ENCODE measurements around the gene TMEM178B.

The TMEM178B gene

GRCh38 chr7:141478845-141479244 is 405.0 kb downstream of the TMEM178B start:
- no peak for DNase-seq (ENCODE audit: low read depth)
- TF ChIP-seq, protein P1, sequence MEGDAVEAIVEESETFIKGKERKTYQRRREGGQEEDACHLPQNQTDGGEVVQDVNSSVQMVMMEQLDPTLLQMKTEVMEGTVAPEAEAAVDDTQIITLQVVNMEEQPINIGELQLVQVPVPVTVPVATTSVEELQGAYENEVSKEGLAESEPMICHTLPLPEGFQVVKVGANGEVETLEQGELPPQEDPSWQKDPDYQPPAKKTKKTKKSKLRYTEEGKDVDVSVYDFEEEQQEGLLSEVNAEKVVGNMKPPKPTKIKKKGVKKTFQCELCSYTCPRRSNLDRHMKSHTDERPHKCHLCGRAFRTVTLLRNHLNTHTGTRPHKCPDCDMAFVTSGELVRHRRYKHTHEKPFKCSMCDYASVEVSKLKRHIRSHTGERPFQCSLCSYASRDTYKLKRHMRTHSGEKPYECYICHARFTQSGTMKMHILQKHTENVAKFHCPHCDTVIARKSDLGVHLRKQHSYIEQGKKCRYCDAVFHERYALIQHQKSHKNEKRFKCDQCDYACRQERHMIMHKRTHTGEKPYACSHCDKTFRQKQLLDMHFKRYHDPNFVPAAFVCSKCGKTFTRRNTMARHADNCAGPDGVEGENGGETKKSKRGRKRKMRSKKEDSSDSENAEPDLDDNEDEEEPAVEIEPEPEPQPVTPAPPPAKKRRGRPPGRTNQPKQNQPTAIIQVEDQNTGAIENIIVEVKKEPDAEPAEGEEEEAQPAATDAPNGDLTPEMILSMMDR (conservative IDR thresholded peaks at IDR 0.05; ENCODE audit: low read depth, low read length) = no peak
- H3K4me3 ChIP-seq (ENCODE audit: low read depth, low read length) = no peak overlapping the region

GRCh38 chr7:141480953-141481352 is 407.1 kb downstream of the TMEM178B start:
- TF ChIP-seq, protein P1 (conservative IDR thresholded peaks at IDR 0.05; ENCODE audit: low read depth, low read length) = no peak
- H3K4me3 ChIP-seq (ENCODE audit: low read depth, low read length) = no peak overlapping the region
- no peak for DNase-seq (ENCODE audit: low read depth)

DNA sequence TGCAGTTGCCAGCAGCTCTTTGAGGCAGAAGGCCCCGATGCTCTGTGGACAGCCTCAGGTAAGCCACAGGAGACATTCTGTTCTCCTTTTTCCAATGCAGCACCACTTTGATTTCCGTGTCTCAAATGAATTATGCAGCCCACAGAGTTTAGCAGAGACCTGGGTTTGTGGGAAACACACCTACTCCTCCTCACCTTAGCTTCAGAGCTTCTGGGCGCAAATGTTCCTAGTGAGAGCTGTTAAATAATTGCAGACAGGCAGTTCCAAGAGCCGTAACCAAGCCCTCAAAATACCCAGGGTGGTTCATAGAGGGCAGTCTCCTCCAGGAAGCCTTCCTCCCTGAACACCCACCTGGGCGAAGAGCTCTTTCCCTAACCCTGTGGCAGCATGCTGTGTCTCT is 408.1 kb downstream of the TMEM178B start:
- H3K4me3 ChIP-seq (ENCODE audit: low read depth, low read length) = no peak overlapping the region
- TF ChIP-seq, protein P1 (conservative IDR thresholded peaks at IDR 0.05; ENCODE audit: low read depth, low read length) = no peak
- no peak for DNase-seq (ENCODE audit: low read depth)

GRCh38 chr7:141483044-141483443 is 409.2 kb downstream of the TMEM178B start:
- TF ChIP-seq, protein P1 (conservative IDR thresholded peaks at IDR 0.05; ENCODE audit: low read depth, low read length) = no peak
- H3K4me3 ChIP-seq (ENCODE audit: low read depth, low read length) = no peak overlapping the region
- DNase-seq (ENCODE audit: low read depth) = no peak

- H3K4me3 ChIP-seq (ENCODE audit: low read depth, low read length) = no peak overlapping the region
- DNase-seq (ENCODE audit: low read depth) = no peak
- TF ChIP-seq, protein P1 (conservative IDR thresholded peaks at IDR 0.05; ENCODE audit: low read depth, low read length) = no peak
Measured at GRCh38 chr7:141484907-141485306, 411.0 kb downstream of the TMEM178B start.

DNA sequence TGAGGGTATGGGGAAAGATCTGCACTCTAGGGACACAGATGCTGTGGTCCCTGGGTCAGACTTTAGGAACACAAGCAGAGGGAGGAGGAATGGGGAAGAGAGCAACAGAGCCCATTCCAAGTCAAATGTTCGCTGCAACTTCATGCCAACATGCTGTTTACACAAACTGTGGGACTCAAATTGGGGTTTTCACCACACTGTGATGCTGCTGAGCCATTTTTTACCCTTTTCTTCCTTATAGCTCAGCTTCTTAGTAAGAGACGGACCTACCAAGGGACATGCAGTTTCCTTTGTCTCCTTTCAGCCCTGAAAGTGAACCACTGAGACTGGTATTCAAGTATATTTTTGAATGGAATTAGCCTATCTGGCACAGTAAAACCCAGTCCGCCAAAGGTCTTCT is 413.1 kb downstream of the TMEM178B start:
- H3K4me3 ChIP-seq (ENCODE audit: low read depth, low read length) = no peak overlapping the region
- TF ChIP-seq, protein P1 (conservative IDR thresholded peaks at IDR 0.05; ENCODE audit: low read depth, low read length) = no peak
- DNase-seq (ENCODE audit: low read depth) = no peak

DNA sequence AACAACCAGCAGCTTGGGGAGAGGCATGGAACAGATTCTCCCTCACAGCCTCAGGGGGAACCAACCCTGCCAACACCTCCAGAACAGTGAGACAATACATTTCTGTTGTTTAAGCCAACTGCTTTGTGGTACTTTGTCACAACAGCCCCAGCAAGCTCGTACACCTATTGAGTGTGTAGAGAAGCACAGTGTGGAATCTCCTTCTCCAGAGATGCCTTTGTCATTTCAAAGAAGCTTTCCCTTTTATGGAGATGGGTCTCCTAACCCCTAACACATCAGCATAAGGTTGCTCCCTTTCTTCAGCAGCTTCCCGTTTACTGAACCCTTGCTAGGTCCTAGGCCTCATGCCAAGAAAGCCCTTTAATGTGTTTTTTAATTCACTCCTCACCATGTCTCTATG is 416.6 kb downstream of the TMEM178B start:
- H3K4me3 ChIP-seq (ENCODE audit: low read depth, low read length) = no peak overlapping the region
- DNase-seq (ENCODE audit: low read depth) = no peak
- TF ChIP-seq, protein P1 (conservative IDR thresholded peaks at IDR 0.05; ENCODE audit: low read depth, low read length) = no peak

All from choroid plexus epithelial cell (primary cell).